PC-3 (cell line): ENCODE data around the gene SLC22A3. TPM values are rescaled to one million over a fixed set of nuclear protein-coding genes. Genes with fewer than 3 reads are reported as not detected.

ENCODE experiments used
- ATAC-seq: fragments of 200-7000 bp; cut with Tn5 transposase; 2 replicates; pipeline ENCODE4 v1.9.1; 2020; ENCODE audit warnings: mild to moderate bottlenecking, moderate library complexity
- BruUV-seq: library from RNA; stranded (reverse); fragments of 400-500 nt; replicated peaks from 2 replicates; lab custom pipeline; 2021; lab: Mats Ljungman, UMichigan
- CTCF ChIA-PET: fragments of 300-600 bp; sonication (Branson Sonifier 250); formaldehyde crosslinking; loops from one replicate; lab custom pipeline; 2022; ENCODE audit warnings: antibody characterized with exemption; lab: Charles Lee
- POLR2A ChIA-PET: fragments of 300-600 bp; sonication (Branson Sonifier 250); formaldehyde crosslinking; loops from one replicate; lab custom pipeline; 2022; ENCODE audit warnings: antibody characterized with exemption; ENCODE audit not compliant: unreplicated experiment; lab: Charles Lee
- DNase-seq: peaks from one replicate; pipeline ENCODE4 v3.0.0-alpha.2; 2015
- H2AFZ ChIP-seq: fragments of 300-600 bp; sonication (generic); 2 replicates; pipeline ENCODE4 v1.6.0; 2016; ENCODE audit warnings: antibody characterized with exemption, low read length
- H3F3A ChIP-seq: fragments of 300-600 bp; sonication (generic); one replicate; pipeline ENCODE4 v1.6.0; 2017; ENCODE audit warnings: antibody characterized with exemption, low read length, control low read depth, mild to moderate bottlenecking; ENCODE audit not compliant: unreplicated experiment
- H3K27ac ChIP-seq: fragments of 300-600 bp; sonication (generic); 2 replicates; pipeline ENCODE4 v1.5.1; 2016; ENCODE audit warnings: mild to moderate bottlenecking, low read length
- H3K27me3 ChIP-seq: fragments of 300-600 bp; sonication (generic); 2 replicates; pipeline ENCODE4 v1.6.1; 2016; ENCODE audit warnings: low read length, mixed read lengths
- H3K36me3 ChIP-seq: fragments of 300-600 bp; sonication (generic); 2 replicates; pipeline ENCODE4 v1.6.1; 2016; ENCODE audit warnings: low read depth, mixed run types, low read length, mixed read lengths
- H3K4me1 ChIP-seq: fragments of 300-600 bp; sonication (generic); 2 replicates; pipeline ENCODE4 v1.5.1; 2016; ENCODE audit warnings: low read length; ENCODE audit not compliant: insufficient read depth
- H3K4me2 ChIP-seq: fragments of 300-600 bp; sonication (generic); 2 replicates; pipeline ENCODE4 v1.6.0; 2016; ENCODE audit warnings: low read length
- H3K4me3 ChIP-seq: fragments of 300-600 bp; sonication (generic); 2 replicates; pipeline ENCODE4 v1.5.1; 2016; ENCODE audit warnings: mild to moderate bottlenecking, low read length, mixed read lengths
- H3K79me2 ChIP-seq: fragments of 300-600 bp; sonication (generic); 2 replicates; pipeline ENCODE4 v1.6.1; 2017; ENCODE audit warnings: low read length, mixed read lengths
- H3K9ac ChIP-seq: fragments of 300-600 bp; sonication (generic); 2 replicates; pipeline ENCODE4 v1.6.0; 2016; ENCODE audit warnings: mild to moderate bottlenecking, low read length
- H3K9me2 ChIP-seq: fragments of 300-600 bp; sonication (generic); replicated peaks from 2 replicates; pipeline ENCODE4 v1.6.1; 2016; ENCODE audit warnings: mixed run types, low read length, mixed read lengths
- H3K9me3 ChIP-seq: fragments of 300-600 bp; sonication (generic); 2 replicates; pipeline ENCODE4 v1.6.1; 2016; ENCODE audit warnings: low read length, mixed read lengths
- H4K20me1 ChIP-seq: fragments of 300-600 bp; sonication (generic); 2 replicates; pipeline ENCODE4 v1.6.1; 2016; ENCODE audit warnings: low read length, mixed read lengths
- CTCF ChIP-seq: fragments of 300-600 bp; sonication (generic); conservative IDR thresholded peaks from 2 replicates; pipeline ENCODE4 v1.5.1; 2017; ENCODE audit warnings: antibody characterized with exemption, low read depth, mild to moderate bottlenecking, low read length
- EZH2 ChIP-seq: fragments of 300-600 bp; sonication (generic); IDR thresholded peaks from one replicate; pipeline ENCODE4 v1.6.1; 2017; ENCODE audit warnings: antibody characterized with exemption, mild to moderate bottlenecking, low read length; ENCODE audit not compliant: unreplicated experiment
- EZH2phosphoT487 ChIP-seq: fragments of 300-600 bp; sonication (generic); IDR thresholded peaks from 2 replicates; pipeline ENCODE4 v1.6.1; 2018; ENCODE audit warnings: mild to moderate bottlenecking, antibody characterized with exemption, low read length, borderline replicate concordance
- intact Hi-C: fragments of 100-400 bp; cut with micrococcal nuclease; formaldehyde crosslinking; loops from 2 replicates; pipeline ENCODE4 v1.9.0; 2023
- total RNA-seq: library from RNA; depleted of rRNA; stranded (reverse); fragments of >200 nt; gene quantifications from 2 replicates; pipeline ENCODE4 v1.2.3, GENCODE V29; 2014

Gene SLC22A3
- total RNA-seq, 1 experiment from 2014 or later, result 0.47 TPM

DNA sequence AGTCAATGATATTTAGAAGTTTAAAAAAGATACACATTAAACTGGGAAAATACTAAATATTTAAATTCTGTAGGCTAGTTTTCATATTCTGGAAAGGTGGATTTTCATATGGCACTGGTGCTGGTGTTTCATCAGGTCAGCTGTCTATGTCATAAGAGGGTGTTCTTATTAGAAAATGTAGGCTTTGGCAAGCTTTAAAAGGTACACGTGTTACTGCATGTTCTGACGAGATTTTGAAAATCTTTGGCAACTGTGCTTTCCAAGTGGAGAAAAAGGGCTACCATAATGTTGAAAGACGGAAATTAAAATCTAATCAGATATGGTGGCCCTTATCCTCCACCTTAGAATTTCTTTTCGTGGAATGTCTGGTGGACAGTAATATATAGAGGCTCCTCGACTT, 30.0 kb downstream of the SLC22A3 start:
- ATAC-seq (no peak), DNase-seq (no peak)
- Histone ChIP-seq H3K27ac (no peak overlapping the region), H3K4me3 (no peak overlapping the region), H3K9ac (no peak overlapping the region), H3K36me3 (no peaks in the 10 kb centered on the region), H3K4me1 (peaks cover 9% of the 10 kb centered on the region), H4K20me1 (no peaks in the 10 kb centered on the region), H3K9me3 (no peaks in the 10 kb centered on the region), H3K4me2 (no peak overlapping the region), H3K9me2 (no peaks in the 10 kb centered on the region), H3K79me2 (no peaks in the 10 kb centered on the region), H2AFZ (no peak overlapping the region), H3F3A (no peaks in the 10 kb centered on the region), H3K27me3 (no peaks in the 10 kb centered on the region)
- TF ChIP-seq CTCF (no peak), EZH2phosphoT487 (no peak), EZH2 (no peak)
- intact Hi-C loops, result no loop called here
- CTCF ChIA-PET, result no interaction called here
- POLR2A ChIA-PET, result no interaction called here
- BruUV-seq, result no TSS peak

DNA sequence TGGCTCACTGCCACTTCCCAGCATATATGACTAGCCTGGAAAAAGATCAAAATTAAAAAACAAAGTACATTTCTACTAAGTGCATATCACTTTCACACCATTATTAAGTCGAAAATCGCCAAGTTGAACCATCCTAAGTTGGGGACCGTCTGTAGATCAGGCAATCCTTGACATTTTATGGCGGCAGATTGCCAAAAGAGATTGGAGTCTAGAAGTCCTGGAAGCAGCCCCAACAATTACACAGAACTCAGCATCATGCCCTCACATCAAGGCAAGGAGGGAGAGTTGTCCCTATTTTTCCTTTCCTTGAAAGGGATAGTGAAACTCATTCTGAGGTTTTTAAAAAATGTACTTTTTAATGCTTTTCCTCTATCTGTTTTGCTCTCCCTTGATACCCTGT, 30.7 kb downstream of the SLC22A3 start:
- Histone ChIP-seq H3K4me2 (0 out of 2 replicates have a peak overlapping the region, but pooled peaks have one; percentile 46), H3K4me3 (no peak overlapping the region), H3K79me2 (no peaks in the 10 kb centered on the region), H3K9me3 (no peaks in the 10 kb centered on the region), H3K27me3 (no peaks in the 10 kb centered on the region), H3F3A (no peaks in the 10 kb centered on the region), H3K36me3 (no peaks in the 10 kb centered on the region), H2AFZ (no peak overlapping the region), H3K27ac (no peak overlapping the region), H3K4me1 (peaks cover 9% of the 10 kb centered on the region), H3K9me2 (no peaks in the 10 kb centered on the region), H4K20me1 (no peaks in the 10 kb centered on the region), H3K9ac (no peak overlapping the region)
- POLR2A ChIA-PET, result no interaction called here
- DNase-seq (no peak), ATAC-seq (no peak)
- TF ChIP-seq EZH2 (no peak), CTCF (no peak), EZH2phosphoT487 (no peak)
- no TSS peak for BruUV-seq
- intact Hi-C loops, result no loop called here
- CTCF ChIA-PET, result no interaction called here

DNA sequence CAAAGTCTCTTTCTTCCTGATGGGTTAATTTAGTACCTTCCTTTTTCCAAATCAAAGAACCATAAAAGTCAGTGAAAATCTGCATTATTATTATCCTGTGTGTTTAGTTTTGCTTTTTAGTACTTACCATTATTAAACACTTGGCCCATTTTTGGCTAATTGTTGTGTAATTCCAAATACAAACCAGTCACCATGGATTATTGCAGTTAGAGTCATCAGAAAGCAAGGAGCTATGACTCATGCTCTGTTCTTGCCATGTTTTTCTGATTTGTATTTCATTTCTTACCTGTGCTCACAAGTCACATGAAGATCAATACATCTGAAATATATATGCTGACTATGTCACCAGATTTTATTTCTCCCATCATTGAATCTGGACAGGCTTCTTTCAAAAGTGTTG, 31.3 kb downstream of the SLC22A3 start:
- Histone ChIP-seq H3K4me1 (peaks cover 9% of the 10 kb centered on the region), H3K27me3 (no peaks in the 10 kb centered on the region), H3K36me3 (no peaks in the 10 kb centered on the region), H4K20me1 (no peaks in the 10 kb centered on the region), H3K79me2 (no peaks in the 10 kb centered on the region), H3K27ac (no peak overlapping the region), H3K9me3 (no peaks in the 10 kb centered on the region), H3K9me2 (no peaks in the 10 kb centered on the region), H2AFZ (no peak overlapping the region), H3F3A (no peaks in the 10 kb centered on the region), H3K4me2 (peak overlapping the region; percentile 46; the same call in 1 of the 2 replicates), H3K9ac (no peak overlapping the region), H3K4me3 (no peak overlapping the region)
- ChIA-PET POLR2A (interaction anchor here (0.7 kb wide), 1 partner anchor 21 kb away, joined by 3 read pairs; no protein-coding TSS in a partner anchor), CTCF (no interaction called here)
- TF ChIP-seq CTCF (no peak), EZH2phosphoT487 (no peak), EZH2 (no peak)
- intact Hi-C loops, result no loop called here
- DNase-seq (peak; percentile 61), ATAC-seq (peak; percentile 58)
- BruUV-seq, result no TSS peak
